Measurements from ENCODE around the gene MYBPHL.

MYBPHL gene

GRCh38 chr1:109263597-109264378 is 43.0 kb downstream of the MYBPHL start:
- DNase-seq = peak; percentile 70

DNA sequence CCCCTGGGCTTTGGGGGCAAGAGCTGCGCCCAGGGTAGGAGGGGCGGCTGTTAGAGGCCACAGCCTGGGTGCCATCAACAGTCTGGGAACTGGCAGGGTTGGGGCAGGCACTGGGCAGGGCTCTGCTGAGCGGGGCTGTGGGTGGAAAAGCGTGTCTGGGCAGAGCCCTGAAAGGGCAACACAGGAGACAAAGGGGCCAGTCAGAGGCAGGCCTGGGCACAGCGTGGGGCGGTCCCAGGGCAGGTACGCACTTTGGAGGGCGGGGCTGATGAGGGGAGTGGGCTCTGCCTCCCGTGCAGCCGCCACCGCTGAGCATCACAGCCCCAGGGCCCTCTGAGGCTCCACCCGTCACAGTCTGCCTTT is 43.6 kb downstream of the MYBPHL start:
- no peak for DNase-seq

DNA sequence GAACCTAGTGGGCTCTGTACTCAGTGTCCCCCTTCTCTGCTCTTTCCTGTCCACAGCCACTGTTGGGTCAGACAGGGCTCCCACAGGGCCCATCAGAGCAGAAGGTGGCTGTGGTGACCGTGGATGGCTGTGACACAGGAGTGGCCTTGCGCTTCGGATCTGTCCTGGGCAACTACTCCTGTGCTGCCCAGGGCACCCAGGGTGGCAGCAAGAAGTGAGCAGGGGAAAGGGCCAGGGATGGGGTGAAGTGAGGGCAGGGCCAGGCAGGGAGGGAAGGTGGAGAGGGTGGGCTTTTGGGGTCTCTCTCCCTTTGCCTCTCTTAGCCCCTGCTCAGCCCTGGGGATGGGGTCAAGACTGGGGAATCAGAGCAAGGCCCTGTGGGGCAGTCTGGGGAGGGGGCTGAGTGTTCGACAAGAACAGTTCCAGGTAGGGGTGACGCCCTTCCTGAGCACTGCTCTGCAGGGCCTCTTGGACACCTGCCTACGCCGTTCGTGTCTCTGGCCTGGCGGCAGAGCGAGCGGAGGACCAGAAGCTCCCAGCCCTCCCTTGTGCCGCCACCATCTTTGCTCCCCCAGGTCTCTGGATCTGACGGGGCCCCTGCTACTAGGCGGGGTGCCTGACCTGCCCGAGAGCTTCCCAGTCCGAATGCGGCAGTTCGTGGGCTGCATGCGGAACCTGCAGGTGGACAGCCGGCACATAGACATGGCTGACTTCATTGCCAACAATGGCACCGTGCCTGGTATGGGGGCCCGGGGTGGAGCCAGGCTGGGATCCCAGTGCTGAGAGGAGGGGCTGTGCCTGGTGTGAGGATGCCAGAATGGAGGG is 44.4 kb downstream of the MYBPHL start:
- no peak for DNase-seq

GRCh38 chr1:109261578-109261977 is 45.2 kb downstream of the MYBPHL start:
- DNase-seq = no peak

GRCh38 chr1:109261006-109261405 is 45.8 kb downstream of the MYBPHL start:
- DNase-seq = no peak

- DNase-seq = no peak
These were observed 46.9 kb downstream of the MYBPHL start for GRCh38 chr1:109259674-109260557.

GRCh38 chr1:109258481-109259466 is 48.0 kb downstream of the MYBPHL start:
- no peak for DNase-seq

DNA sequence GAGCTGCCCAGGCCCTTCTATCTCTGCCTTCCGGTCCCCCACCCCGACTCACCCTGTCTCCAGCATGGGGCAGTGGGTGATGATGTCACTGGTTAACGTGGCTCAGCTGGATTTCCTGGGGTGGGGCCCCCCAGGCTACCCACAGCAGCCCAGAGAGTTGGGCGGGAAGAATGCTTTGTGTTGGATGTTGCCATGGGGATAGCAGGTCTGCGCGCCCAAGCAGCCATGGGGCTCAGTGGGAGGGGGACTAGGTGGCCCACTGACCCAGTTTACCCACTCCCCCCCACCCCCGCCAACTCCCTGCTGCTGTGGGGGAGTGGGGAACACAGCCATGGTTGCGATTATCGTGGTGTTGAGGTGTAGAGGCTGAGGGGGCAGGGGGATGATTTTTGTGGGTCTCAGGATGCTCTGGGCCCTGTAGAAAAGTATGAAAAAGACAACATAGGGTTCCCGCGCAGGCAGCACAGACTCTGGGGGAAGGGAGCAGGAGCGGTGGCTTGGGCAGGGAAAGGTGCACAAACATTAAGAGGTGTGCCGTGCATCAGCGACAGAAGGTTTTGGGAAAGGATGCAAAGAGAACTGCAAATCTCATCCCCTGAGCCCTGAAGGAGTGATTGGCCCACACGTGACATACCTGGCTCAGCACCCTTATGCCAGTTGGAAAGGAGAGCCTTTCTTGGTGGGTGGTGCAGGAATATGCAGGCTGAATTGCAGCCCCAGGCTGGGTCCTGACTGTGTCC is 49.0 kb downstream of the MYBPHL start:
- DNase-seq = no peak

DNA sequence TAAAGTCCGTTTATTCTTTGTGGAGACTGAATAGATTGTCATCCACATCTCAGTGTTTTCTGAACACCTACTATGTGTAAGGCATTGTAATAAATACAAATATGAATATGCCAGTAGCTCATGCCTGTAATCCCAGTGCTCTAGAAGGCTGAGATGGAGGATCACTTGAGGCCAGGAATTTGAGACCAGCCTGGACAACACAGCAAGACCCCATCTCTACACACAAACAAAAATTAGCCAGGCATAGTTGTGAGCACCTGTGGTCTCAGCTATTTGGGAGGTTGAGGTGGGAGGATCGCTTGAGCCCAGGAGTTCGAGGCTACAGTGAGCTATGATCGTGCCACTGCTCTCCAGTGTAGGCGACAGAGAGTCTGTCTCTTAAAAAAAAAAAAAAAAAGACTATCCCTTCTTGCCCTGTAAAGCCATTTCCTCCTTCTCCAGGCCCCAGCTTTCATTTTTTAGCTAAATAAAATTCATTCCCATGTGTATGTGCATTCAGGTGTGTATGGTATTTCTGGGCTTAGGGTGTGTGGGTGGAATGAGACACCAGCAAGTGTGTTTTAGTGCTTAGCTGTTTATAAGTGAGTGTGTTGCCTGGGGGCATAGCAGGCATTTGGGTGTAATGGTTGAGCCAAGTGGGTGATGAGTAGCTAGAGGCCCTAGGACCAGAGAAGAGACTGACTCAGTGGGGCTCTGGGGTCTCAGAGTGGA is 49.7 kb downstream of the MYBPHL start:
- no peak for DNase-seq

GRCh38 chr1:109256085-109256484 is 50.7 kb downstream of the MYBPHL start:
- DNase-seq = no peak

DNA sequence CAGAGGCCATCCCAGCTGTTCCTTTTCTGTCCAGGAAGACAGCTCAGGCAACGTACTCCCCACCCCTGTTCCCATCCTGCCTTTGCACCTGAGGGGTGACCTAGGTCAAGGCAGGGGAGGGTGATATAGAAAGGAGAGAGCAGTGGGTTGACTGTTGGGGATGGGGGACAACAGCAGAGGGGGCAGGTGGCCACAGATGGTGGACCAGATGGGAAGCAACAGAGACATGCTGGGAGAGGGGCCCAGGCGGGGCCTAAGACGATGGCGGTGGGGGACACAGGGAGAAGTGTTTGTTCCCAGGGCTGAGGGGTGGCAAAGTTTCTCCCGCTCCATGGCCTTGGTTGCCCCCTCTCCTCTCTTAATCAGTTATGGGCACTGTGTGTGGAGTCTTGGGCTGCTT is 51.1 kb downstream of the MYBPHL start:
- no peak for DNase-seq

DNA sequence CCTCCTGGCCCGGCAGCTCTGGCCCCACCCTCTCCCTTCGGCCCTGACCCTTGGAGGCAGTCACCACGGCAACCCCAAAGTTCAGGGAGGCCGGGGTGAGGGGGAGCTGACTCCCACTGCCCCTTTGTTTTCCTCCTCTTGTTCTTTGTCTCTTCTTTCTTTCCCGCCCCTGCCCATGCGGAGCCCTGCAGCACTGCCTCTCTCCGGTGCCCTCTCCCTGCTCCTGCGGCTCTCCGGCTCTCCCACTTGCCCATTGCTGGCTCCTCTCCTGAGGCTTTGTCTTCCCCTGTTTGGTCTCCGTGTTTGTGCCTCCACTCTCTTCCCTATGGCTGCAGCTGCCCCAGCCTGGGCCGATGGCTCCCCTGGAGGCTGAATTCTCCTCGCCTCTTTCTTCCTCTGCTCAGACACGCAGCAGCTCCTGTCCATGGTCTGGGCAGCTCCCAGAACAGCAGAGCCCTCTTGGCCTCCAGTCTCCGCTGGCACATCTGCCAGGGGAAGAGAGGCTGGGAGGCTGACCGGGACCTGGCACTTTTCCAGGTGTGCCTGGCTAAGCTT is 51.6 kb downstream of the MYBPHL start:
- DNase-seq = no peak

DNA sequence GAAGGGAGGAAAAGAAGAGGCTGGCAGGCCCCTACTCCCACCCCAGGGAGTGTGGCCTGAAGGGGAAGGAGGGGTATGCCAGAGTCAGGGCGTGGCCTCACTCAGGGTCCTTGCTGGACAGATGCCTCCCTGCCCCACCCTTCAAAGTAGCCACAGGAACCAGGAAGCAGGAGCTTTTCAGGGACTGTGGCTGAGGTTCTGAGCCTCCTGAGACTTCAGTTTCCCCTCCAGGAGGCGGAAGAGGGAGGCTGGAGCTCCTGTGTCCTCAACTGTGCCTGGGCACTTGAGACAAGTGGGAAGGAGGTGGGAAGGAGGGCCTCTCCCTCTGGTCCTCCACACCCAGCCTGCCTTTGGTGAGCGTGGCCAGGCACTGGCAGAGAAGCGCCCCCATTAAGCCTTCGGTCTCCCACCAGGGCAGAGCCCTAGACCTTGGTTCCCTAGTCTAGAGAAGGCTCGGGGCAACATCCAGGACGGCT is 52.2 kb downstream of the MYBPHL start:
- DNase-seq = no peak

DNA sequence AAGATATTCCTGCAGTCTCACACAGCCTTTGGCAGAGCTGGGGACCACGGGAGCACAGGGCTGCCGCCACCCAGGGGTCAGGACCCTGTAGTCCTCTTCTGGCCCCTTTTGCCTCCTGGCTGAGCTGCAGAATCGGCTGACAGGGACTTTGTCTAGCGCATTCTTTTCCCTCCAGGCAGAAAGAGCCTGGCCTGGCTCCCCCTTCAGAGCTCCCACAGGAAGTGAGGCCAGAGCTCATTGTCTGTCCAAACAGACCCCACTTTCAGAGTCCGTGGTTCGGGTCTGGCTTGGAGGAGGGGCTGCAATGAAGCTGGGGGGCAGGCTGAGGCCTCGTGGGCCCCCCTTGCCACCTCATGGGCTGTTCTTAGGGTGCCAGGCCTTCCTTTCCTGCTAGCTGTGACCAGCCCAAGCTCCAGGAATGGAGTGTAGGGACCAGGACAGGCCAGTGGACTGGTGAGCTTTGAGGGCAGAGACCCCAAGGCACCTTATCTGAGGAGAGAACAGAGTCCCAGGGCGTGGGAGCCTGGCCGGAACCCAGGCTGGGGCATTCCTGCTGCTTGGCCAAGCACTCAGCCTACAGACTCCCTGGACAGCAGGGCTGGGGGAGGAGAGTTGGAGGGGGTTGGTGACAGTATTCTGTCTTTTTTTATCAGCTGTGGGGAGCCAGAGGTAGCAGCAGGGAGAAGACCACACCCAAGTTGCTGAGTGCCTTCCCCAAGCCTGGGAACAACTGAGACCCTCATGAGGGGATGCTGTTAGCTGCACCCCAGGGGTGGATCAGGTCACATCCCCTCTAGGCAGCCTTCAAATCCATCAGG is 52.8 kb downstream of the MYBPHL start:
- no peak for DNase-seq

GRCh38 chr1:109252893-109253802 is 53.7 kb downstream of the MYBPHL start:
- DNase-seq = no peak

GRCh38 chr1:109252167-109252892 is 54.5 kb downstream of the MYBPHL start:
- no peak for DNase-seq
